ENCODE measurements around the gene LGALS9. TPM values are rescaled to one million over a fixed set of nuclear protein-coding genes. Genes with fewer than 3 reads are reported as not detected.

LGALS9 gene
- total and polyA plus RNA-seq, 2 donors (not counting 3 experiments of a cell fraction or from before 2014, with no cell fraction given), result 52.4 to 65.2 TPM

GRCh38 chr17:27634776-27635175, 3.8 kb downstream of the LGALS9 start:
- ChIA-PET CTCF (interaction anchor here (2.3 kb wide), 1 partner anchor 14 kb away, joined by 7 read pairs; no protein-coding TSS in a partner anchor), POLR2A (no interaction called here)
- dilution Hi-C loops (cut with MboI; ENCODE audit: extremely low pct_ligation_motif_present, low sequenced_read_pairs) (no loop called here), intact Hi-C loops (cut with micrococcal nuclease) (no loop called here)
- BruUV-seq (replicated peaks), result no TSS peak
- Histone ChIP-seq H3K4me2 (ENCODE audit: insufficient read depth, low read length) (no peak overlapping the region), H2AFZ (ENCODE audit: low read depth, low read length) (no peak overlapping the region), H3K79me2 (ENCODE audit: control insufficient read depth, insufficient read depth, low read length) (no peaks in the 10 kb centered on the region), H3K4me1 (ENCODE audit: control insufficient read depth, extremely low read depth, insufficient read depth, low read length) (peaks cover 12% of the 10 kb centered on the region), H3K27ac (ENCODE audit: insufficient read depth, low read depth, low read length) (no peak overlapping the region), H4K20me1 (replicated peaks; ENCODE audit: control insufficient read depth, extremely low read depth, insufficient read depth, low read length) (no peaks in the 10 kb centered on the region), H3K9me3 (replicated peaks; ENCODE audit: control insufficient read depth, insufficient read depth, low read length) (no peaks in the 10 kb centered on the region), H3K9ac (replicated peaks; ENCODE audit: extremely low read depth, insufficient read depth, low read length) (no peak overlapping the region), H3K9me1 (replicated peaks; ENCODE audit: control insufficient read depth, extremely low read depth, insufficient read depth, low read length) (no peaks in the 10 kb centered on the region), H3K27me3 (ENCODE audit: control insufficient read depth in 2 of 2, insufficient read depth in 2 of 2, low read length in 2 of 2) (no peaks in the 10 kb centered on the region), H3K4me3 (replicated peaks in 1 of 3; ENCODE audit: insufficient read depth in 1 of 3, low read depth in 1 of 3, low read length in 3 of 3) (no peak overlapping the region), H3K36me3 (ENCODE audit: control insufficient read depth in 2 of 2, extremely low read depth in 1 of 2, insufficient read depth in 2 of 2, low read length in 2 of 2) (peaks cover 0 to 4% of the 10 kb centered on the region in 2 experiments)
- DNase-seq (ENCODE audit: low read depth, low spot score) (no peak), FAIRE-seq (no peak)
- TF ChIP-seq GATA2 (IDR thresholded peaks at IDR 0.05; ENCODE audit: insufficient read depth, insufficient read length, low read depth, low read length) (no peak), POLR2AphosphoS5 (IDR thresholded peaks at IDR 0.05; ENCODE audit: insufficient read depth, low read depth, low read length) (no peak), EZH2 (IDR thresholded peaks at IDR 0.05; ENCODE audit: borderline replicate concordance, low read depth, low read length, severe bottlenecking) (no peak), JUN (IDR thresholded peaks at IDR 0.05; ENCODE audit: borderline replicate concordance, insufficient read depth, insufficient read length, low read depth) (no peak), POLR2A (IDR thresholded peaks at IDR 0.05; ENCODE audit: low read depth, low read length) (no peak), MYC (IDR thresholded peaks at IDR 0.05; ENCODE audit: low read depth, low read length) (no peak), FOS (IDR thresholded peaks at IDR 0.05; ENCODE audit: borderline replicate concordance, insufficient read depth, low read length) (no peak)
- TF ChIP-seq, protein P1, sequence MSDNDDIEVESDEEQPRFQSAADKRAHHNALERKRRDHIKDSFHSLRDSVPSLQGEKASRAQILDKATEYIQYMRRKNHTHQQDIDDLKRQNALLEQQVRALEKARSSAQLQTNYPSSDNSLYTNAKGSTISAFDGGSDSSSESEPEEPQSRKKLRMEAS (IDR thresholded peaks at IDR 0.05; ENCODE audit: insufficient read depth, insufficient read length), result no peak
- TF ChIP-seq, protein P2, sequence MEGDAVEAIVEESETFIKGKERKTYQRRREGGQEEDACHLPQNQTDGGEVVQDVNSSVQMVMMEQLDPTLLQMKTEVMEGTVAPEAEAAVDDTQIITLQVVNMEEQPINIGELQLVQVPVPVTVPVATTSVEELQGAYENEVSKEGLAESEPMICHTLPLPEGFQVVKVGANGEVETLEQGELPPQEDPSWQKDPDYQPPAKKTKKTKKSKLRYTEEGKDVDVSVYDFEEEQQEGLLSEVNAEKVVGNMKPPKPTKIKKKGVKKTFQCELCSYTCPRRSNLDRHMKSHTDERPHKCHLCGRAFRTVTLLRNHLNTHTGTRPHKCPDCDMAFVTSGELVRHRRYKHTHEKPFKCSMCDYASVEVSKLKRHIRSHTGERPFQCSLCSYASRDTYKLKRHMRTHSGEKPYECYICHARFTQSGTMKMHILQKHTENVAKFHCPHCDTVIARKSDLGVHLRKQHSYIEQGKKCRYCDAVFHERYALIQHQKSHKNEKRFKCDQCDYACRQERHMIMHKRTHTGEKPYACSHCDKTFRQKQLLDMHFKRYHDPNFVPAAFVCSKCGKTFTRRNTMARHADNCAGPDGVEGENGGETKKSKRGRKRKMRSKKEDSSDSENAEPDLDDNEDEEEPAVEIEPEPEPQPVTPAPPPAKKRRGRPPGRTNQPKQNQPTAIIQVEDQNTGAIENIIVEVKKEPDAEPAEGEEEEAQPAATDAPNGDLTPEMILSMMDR (IDR thresholded peaks at IDR 0.05; ENCODE audit: extremely low read depth in 1 of 2, insufficient read depth in 1 of 2, low read depth in 1 of 2, low read length in 2 of 2), result no peak

Measured in endothelial cell of umbilical vein (primary cell).